Upper lobe of left lung (tissue), 6 donors: ENCODE data around the gene C19orf38. TPM values are rescaled to one million over a fixed set of nuclear protein-coding genes. Genes with fewer than 3 reads are reported as not detected.

Experiments
- ATAC-seq, 2 donors: fragments of 200-7000 bp; cut with Tn5 transposase; one replicate each; pipeline ENCODE4 v1.9.1; 2022; ENCODE audit warnings: mild to moderate bottlenecking in 2 of 2, moderate library complexity in 2 of 2; ENCODE audit not compliant: low FRiP score in 2 of 2
- DNase-seq, 2 donors: peaks; one replicate each; pipeline ENCODE4 v3.0.0-alpha.2; 2019 to 2020
- H3K27ac ChIP-seq, 4 donors: fragments of 200-600 bp; sonication (generic); one replicate each; pipeline ENCODE4 v1.5.1; 2016 to 2019
- H3K27me3 ChIP-seq, 4 donors: fragments of 200-600 bp; sonication (generic); one replicate each; pipeline ENCODE4 v1.5.1; 2017 to 2019
- H3K36me3 ChIP-seq, 4 donors: fragments of 200-600 bp; sonication (generic); one replicate each; pipeline ENCODE4 v1.5.1; 2016 to 2019
- H3K4me1 ChIP-seq, 4 donors: fragments of 200-600 bp; sonication (generic); one replicate each; pipeline ENCODE4 v1.5.1; 2018 to 2019
- H3K4me3 ChIP-seq, 4 donors: fragments of 200-600 bp; sonication (generic); one replicate each; pipeline ENCODE4 v1.5.1; 2017 to 2019; ENCODE audit warnings: mild to moderate bottlenecking in 2 of 4, moderate library complexity in 1 of 4
- H3K9me3 ChIP-seq, 4 donors: fragments of 200-600 bp; sonication (generic); one replicate each; pipeline ENCODE4 v1.5.1; 2018 to 2019
- CTCF ChIP-seq, 6 experiments: fragments of 450-650 bp in 4 of 6; fragments of 200-600 bp in 2 of 6; sonication (generic) in 2 of 6; IDR thresholded peaks; one replicate each; pipeline ENCODE4 v1.5.1; 2016 to 2019; ENCODE audit warnings: antibody characterized with exemption in 6 of 6
- EP300 ChIP-seq, 4 donors: sonication (generic); formaldehyde crosslinking; IDR thresholded peaks; one replicate each; pipeline ENCODE4 v1.5.1; 2017; ENCODE audit warnings: antibody characterized with exemption in 4 of 4, control low read depth in 2 of 4
- POLR2A ChIP-seq, 4 donors: fragments of 450-650 bp; IDR thresholded peaks; one replicate each; pipeline ENCODE4 v1.5.1; 2016 to 2017; ENCODE audit warnings: antibody characterized with exemption in 4 of 4, mild to moderate bottlenecking in 2 of 4
- POLR2AphosphoS5 ChIP-seq, 2 donors: sonication (generic); formaldehyde crosslinking; IDR thresholded peaks; one replicate each; pipeline ENCODE4 v1.5.1; 2017; ENCODE audit warnings: antibody characterized with exemption in 2 of 2
- WGBS, 2 donors: methylation state at CpG; one replicate each; pipeline ENCODE4 v1.1.5; 2017 to 2018; 5-methylcytosine and 5-hydroxymethylcytosine counted together
- total RNA-seq, 6 donors: library from RNA; depleted of rRNA in 4 of 6; stranded (reverse); fragments of >200 nt in 4 of 6; gene quantifications; one replicate each; pipeline versions ENCODE4 v1.1.0 to v1.2.1, GENCODE V29; 2016 to 2021
- donor health status: DM: no; HTN: no; CAD: no; lungs with moderate emphysema.
- donor health status: DM: no; HTN: yes; CAD: no; lungs with severe emphysema.

Gene C19orf38
- total RNA-seq, 6 donors from 2014 or later, result 2.8 to 26.2 (median 6.8) TPM

DNA sequence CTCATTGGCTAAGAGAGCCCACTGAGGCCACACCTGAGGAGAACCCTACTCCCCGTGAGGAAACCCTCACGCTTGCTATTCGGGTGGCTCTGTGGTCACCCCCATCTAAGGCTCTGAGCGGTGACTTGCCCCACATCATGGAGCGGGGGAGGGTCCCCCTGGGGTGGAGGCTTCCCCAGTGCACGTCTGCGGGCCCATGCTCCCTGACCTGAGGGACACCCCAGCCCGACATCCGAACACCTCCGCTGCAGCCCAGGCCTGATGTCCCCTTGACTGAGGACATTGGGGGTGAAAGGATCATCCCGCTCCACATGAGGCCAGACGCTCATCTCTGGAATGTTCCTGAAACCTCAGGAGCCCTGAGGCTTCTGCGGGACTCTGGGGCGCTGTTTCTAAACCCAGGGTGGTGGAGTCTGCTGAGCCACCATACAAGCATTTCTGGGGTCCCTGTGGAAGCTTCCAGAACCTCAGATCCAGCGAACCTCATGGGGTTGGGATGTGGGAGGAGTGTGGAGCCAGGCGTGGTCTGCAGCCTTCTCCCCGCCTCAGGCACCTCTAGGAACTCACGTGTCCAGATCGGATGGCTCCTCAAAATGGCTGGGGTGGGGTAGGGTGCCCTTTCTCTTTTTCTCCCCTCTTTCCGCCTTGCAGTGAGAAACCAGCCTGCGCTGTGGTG lies 32.1 kb upstream of the C19orf38 start:
- Histone ChIP-seq H3K27me3 (no peaks in the 10 kb centered on the region), H3K9me3 (no peaks in the 10 kb centered on the region), H3K4me3 (peak overlapping the region in 1 of 4 donors; percentile 33), H3K4me1 (peaks cover 5 to 10% (median 7%) of the 10 kb centered on the region in 4 donors), H3K36me3 (peaks cover 34 to 95% (median 80%) of the 10 kb centered on the region in 4 donors), H3K27ac (peak overlapping the region in 3 of 4 donors; percentile 56 to 79 (median 67))
- TF ChIP-seq POLR2AphosphoS5 (IDR thresholded peaks at IDR 0.05), result no peak
- TF ChIP-seq CTCF (IDR thresholded peaks at IDR 0.05), result no peak
- TF ChIP-seq EP300 (IDR thresholded peaks at IDR 0.05), result no peak
- TF ChIP-seq POLR2A (IDR thresholded peaks at IDR 0.05), result no peak
- no peak for ATAC-seq
- 90 to 96% methylated on average over 21 of the region's 21 CpGs for WGBS, 2 donors
- DNase-seq, result no peak

DNA sequence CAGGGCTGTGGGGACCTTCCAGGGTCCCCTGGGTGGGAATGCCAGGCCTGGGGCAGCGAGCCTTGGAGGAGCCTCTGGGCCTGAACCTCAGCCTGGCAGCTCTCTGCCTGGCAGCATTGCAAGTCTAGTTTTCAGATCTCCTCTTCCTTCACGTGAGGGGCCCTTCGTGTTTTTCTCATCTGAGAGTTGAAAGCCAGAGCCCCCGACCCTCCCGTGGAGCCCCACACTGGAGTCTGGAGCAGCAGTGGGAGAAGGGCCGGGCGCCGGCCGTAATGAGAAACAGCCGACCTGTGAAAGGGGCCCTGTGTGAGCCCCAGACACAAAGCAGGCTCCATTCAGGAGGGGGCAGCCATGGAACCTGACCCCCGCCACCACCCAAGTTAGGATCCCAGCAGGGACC lies 31.5 kb upstream of the C19orf38 start:
- ATAC-seq, result no peak
- H3K36me3 ChIP-seq, result peaks cover 34 to 95% (median 80%) of the 10 kb centered on the region in 4 donors

DNA sequence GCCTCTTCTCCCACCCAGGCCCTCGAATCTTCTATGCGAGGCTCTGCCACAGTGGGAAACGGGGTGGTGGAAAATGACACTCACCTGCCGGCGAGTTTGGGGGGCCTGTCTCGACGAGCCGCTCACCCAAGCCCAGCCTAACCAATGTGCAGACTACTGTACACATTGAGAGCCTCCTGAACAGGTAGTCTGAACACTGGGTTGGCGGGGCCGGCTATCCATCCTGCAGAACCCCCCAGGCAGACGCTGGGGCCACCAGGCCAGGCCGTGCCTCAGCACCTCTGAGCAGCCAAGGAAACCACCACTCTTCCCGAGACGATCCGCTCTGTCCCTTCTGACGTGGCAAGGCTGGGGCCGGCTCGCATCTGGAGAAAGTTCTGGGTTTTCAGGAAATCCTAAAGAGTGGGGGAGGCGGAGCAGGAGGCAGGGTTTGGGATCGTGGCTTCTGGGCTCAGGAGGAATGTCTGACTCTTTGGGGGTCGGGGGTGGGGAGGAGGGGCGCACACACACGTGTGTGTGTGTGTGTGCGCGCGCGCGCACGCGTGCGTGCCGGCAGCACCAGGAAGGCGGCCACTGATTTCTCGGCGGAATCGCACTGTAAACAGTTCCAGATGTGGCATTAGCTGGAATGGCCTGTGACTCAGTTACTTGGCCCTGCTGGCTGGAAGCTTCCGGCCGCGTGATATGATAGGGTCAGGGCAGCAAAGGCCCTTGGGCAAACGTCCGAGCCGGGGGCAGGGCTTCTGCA lies 30.8 kb upstream of the C19orf38 start:
- H3K4me3 ChIP-seq, result peak overlapping the region in 3 of 4 donors; percentile 20 to 34 (median 33)
- H3K27ac ChIP-seq, result peak overlapping the region; percentile 56 to 79 (median 68)
- TF ChIP-seq POLR2AphosphoS5 (IDR thresholded peaks at IDR 0.05) (peak; percentile 12 to 40), CTCF (IDR thresholded peaks at IDR 0.05) (no peak)
- 72 to 86% methylated on average over 22 to 35 of the region's 42 CpGs for WGBS, 2 donors
- no peaks in the 10 kb centered on the region for H3K9me3 ChIP-seq
- peaks cover 33 to 95% (median 79%) of the 10 kb centered on the region in 4 donors for H3K36me3 ChIP-seq
- ATAC-seq (peak; percentile 19 to 83), DNase-seq (peak in 1 of 2 donors; percentile 86)
- no peaks in the 10 kb centered on the region for H3K27me3 ChIP-seq
- H3K4me1 ChIP-seq, result peaks cover 4 to 10% (median 7%) of the 10 kb centered on the region in 4 donors

More for the DNA sequence above, 31.5 kb upstream of the C19orf38 start:
- H3K27me3 ChIP-seq, result no peaks in the 10 kb centered on the region
- WGBS, 2 donors, result 85 to 87% methylated on average over 3 to 11 of the region's 11 CpGs
- peak overlapping the region in 3 of 4 donors; percentile 20 to 34 (median 33) for H3K4me3 ChIP-seq
- H3K9me3 ChIP-seq, result no peaks in the 10 kb centered on the region
- DNase-seq, result no peak
- peaks cover 5 to 10% (median 7%) of the 10 kb centered on the region in 4 donors for H3K4me1 ChIP-seq
- H3K27ac ChIP-seq, result peak overlapping the region; percentile 56 to 79 (median 68)
- TF ChIP-seq POLR2A (IDR thresholded peaks at IDR 0.05) (no peak), POLR2AphosphoS5 (IDR thresholded peaks at IDR 0.05) (no peak), CTCF (IDR thresholded peaks at IDR 0.05) (no peak), EP300 (IDR thresholded peaks at IDR 0.05) (no peak)

DNA sequence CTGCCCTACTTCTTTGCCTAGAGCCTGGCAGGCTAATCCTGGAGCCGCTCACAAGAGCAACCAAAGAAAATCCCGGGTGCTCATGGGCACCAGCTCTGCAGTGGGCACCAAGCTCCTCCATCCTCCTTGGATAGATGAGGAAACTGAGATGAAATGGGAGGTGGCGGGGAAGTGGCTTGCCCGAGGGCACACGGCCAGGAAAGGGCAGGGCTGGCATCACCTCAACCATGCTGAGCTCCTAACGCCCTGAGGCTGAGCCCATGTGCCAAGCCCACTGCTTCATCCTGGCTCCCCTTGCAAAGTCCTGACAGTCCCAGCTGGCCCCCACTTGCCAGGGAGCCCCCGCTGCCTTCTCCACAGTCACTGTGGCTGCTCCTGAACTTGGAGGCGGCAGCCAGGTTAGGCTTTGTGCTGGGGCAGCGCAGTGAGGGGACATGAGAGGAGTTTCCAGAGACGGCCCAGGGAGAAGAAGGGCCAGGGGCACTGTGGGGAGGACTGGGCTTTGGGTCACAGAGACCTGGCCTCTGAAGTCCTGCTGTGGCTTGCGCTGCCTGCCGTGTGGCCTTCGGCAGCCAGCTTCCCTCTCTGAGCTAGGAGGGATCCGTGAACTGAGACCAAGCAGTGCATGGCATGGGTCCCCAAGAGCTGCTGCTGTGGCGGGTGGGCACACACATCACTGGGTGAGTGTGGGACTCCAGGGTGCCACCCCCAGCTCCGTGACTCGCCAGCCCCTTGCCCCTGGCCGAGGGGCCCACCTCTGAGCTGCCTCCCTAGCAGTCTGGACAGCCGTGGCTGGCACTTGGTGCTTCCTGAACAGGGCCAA lies 29.7 kb upstream of the C19orf38 start:
- Histone ChIP-seq H3K4me3 (no peak overlapping the region), H3K36me3 (peaks cover 33 to 95% (median 81%) of the 10 kb centered on the region in 4 donors), H3K27me3 (no peaks in the 10 kb centered on the region), H3K27ac (peak overlapping the region; percentile 56 to 79 (median 68)), H3K9me3 (no peaks in the 10 kb centered on the region), H3K4me1 (peaks cover 0 to 2% (median under 1%) of the 10 kb centered on the region in 4 donors)
- ATAC-seq, result no peak
- no peak for DNase-seq
- WGBS, 2 donors, result 90 to 92% methylated on average over 8 to 19 of the region's 19 CpGs
- TF ChIP-seq POLR2AphosphoS5 (IDR thresholded peaks at IDR 0.05) (no peak), EP300 (IDR thresholded peaks at IDR 0.05) (no peak), CTCF (IDR thresholded peaks at IDR 0.05) (no peak), POLR2A (IDR thresholded peaks at IDR 0.05) (no peak)
